GM18909 (cell line): ENCODE data around the gene STX10.
A peak's percentile ranks its signal among the peaks of the same experiment; 100 is the strongest.

Experiments
- ATAC-seq: cut with Tn5 transposase; IDR thresholded peaks from one replicate; pipeline ENCODE4 v1.9.1; 2021; ENCODE audit warnings: mild to moderate bottlenecking; ENCODE audit not compliant: unreplicated experiment, poor library complexity

STX10 gene

GRCh38 chr19:13165162-13165997 lies 15.2 kb upstream of the STX10 start:
- ATAC-seq: no peak

GRCh38 chr19:13164343-13165161 lies 14.4 kb upstream of the STX10 start:
- no peak for ATAC-seq

DNA sequence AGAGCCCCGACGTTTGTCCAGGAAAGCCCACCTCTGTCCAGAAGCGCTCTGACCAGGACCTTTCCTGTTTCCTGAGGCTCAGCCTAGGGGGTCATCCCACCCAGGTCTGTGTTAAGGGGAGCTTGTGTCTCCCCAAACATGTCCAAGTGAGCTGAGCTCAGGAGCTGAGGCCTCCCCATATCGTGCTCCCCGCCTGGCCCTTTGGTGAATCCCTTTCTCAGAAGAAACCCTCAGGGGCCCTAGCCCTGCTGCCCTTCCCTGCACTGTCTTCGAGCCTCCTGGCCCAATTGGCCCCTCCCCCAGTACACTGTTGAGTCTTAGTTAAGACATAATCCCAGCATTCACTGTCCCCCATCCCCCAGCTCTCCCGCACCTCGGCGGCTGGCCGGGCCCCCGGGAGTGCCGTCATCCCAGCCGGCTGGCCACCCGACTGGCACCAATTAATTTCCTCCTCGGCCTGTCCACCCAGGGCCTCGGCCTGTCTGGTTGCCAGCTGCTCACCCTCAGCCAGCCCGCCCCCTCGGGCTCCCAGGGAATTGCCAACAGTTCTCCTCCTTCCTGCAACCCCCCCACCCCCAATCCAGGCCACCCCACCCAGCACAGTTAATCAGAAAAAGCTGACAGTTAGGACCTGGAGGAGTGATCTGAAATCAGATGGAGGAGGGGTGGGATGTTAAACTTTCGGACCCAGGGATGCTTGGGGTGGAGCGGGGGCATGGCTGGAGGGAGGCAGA lies 13.6 kb upstream of the STX10 start:
- no peak for ATAC-seq

GRCh38 chr19:13162724-13163608 lies 12.8 kb upstream of the STX10 start:
- ATAC-seq: peak; percentile 59

GRCh38 chr19:13160557-13160956 lies 10.4 kb upstream of the STX10 start:
- no peak for ATAC-seq

GRCh38 chr19:13159713-13160112 lies 9.5 kb upstream of the STX10 start:
- no peak for ATAC-seq

- ATAC-seq: no peak
Measured at GRCh38 chr19:13155472-13156359, 5.5 kb upstream of the STX10 start.

- no peak for ATAC-seq
Measured at GRCh38 chr19:13154911-13155471, 4.8 kb upstream of the STX10 start.

DNA sequence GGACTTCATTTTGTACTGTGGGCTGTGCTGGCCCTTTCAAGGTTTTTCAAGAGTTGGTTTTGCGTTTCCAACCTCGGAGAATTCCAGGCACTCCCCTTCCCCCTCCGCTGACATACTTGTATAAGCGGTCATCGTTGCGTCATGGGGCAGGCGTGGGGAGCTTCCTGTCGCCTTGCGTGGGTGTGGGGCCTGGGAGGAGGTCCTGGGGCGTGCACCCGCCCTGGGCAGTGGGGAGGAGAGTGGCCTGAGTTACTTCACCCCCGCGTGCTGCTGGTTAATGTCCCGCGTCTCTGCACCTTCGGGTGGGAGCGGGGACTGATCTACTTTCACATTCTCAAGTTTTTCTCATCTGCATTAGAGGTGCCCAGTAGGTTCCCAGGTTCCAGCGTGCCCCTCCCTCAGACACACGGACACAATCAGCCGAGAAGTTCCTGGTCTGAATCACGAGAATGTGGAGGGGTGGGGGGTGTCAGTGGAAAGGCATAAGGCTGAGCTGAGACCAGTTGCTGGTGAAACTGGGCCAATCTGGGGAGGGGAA lies 4.1 kb upstream of the STX10 start:
- ATAC-seq: no peak

- ATAC-seq: no peak
Measured at GRCh38 chr19:13153569-13154240, 3.5 kb upstream of the STX10 start.

GRCh38 chr19:13152974-13153568 lies 2.9 kb upstream of the STX10 start:
- ATAC-seq: peak; percentile 37

DNA sequence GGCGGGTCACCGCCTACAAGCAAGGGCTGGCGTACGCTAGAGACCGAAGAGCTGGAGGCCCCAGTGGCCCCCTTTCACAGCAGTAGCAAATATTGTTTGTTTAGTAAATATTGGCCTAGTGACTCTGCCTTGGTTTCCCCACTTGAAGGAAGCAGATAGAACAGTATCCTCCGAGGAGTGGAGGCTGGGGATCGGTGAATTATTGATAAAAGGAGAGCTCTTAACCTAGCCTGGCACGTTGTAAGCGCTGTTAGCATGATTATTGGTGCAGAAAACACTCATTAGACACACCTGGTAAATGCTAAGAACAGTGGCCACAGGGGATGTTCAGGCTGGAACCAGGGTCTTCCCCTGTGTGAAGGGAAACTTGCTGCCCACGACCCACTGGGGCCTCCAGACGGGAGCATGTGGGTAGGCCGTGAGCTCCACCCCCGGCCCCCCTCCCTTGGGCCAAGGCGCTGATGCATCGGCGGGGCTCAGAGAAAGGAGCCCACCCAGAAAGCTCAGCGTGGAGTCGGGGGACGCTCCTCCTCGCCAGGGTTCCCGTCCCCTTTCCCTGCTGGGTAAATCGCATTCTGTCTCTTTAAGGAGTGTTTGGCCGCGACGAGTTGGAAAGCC lies 2.3 kb upstream of the STX10 start:
- peak; percentile 9 for ATAC-seq

DNA sequence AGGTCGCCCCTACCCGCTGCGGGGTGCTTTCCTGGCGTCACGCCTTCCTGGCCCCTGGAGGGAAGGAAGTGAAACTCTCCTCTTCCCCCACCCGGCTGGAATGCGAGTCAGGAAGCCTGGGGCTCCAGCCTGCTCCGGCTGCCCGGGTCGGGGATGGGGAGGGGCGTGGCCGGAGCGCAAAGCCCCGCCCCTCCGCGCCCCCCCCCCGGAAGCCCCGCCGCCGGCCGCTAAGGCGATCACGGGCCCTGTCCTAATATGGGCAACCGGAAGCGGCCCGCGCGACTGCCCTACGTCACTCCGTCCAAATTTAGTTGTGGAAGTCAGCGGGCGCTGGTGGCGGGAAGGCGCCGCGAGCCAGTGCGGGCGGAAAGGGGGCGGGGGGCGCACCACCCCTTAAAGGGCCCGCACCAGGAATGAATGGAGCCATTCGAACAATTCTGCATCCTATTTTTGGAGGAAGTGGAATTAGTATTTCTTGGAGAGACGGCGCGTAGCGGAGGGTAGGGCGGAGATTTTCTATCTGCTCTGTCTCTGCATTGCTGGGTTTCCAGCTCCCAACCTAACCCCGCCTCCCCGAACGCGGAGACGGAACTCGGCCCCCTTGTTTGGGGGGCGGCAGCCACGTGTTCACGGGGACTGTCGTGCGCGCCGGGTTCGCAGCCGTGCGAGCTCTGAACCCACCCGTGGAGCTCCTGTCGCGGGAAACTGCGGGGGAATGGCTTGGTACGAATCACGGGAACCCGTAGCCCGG lies 1.6 kb upstream of the STX10 start:
- ATAC-seq: peak; percentile 42

GRCh38 chr19:13150931-13151604 lies 893 bp upstream of the STX10 start:
- ATAC-seq: no peak

GRCh38 chr19:13149628-13150186 lies 468 bp downstream of the STX10 start:
- peak; percentile 0 for ATAC-seq
